HepG2 (cell line): ENCODE results near the gene NCOA3. TPM values are rescaled to one million over a fixed set of nuclear protein-coding genes. Genes with fewer than 3 reads are reported as not detected.

ENCODE experiments used
- ARID5B ChIP-seq: IDR thresholded peaks from 2 replicates; pipeline ENCODE4 v1.4.0; 2020; ENCODE audit warnings: mild to moderate bottlenecking, missing genetic modification reagents
- CREB1 ChIP-seq, 2 experiments: fragments of 450-650 bp in 1 of 2; IDR thresholded peaks; 2 replicates each; pipeline ENCODE4 v1.6.1; 2016 to 2017; ENCODE audit warnings: control low read depth in 1 of 2, mild to moderate bottlenecking in 1 of 2, missing compliant biosample characterization in 1 of 2, missing genetic modification characterization in 1 of 2
- FLYWCH1 ChIP-seq: sonication (generic); formaldehyde crosslinking; IDR thresholded peaks from 2 replicates; pipeline ENCODE4 v1.8.1; 2023; ENCODE audit warnings: mild to moderate bottlenecking, missing genetic modification reagents
- FOXO4 ChIP-seq: sonication (generic); formaldehyde crosslinking; conservative IDR thresholded peaks from 2 replicates; pipeline ENCODE4 v1.8.1; 2023; ENCODE audit warnings: missing genetic modification reagents
- GLI4 ChIP-seq: sonication (generic); formaldehyde crosslinking; IDR thresholded peaks from 2 replicates; pipeline ENCODE4 v1.5.1; 2020; ENCODE audit warnings: missing genetic modification reagents, mild to moderate bottlenecking, moderate library complexity, borderline replicate concordance
- KDM1A ChIP-seq: IDR thresholded peaks from 2 replicates; pipeline ENCODE4 v1.6.1; 2016; ENCODE audit warnings: missing compliant biosample characterization
- NFAT5 ChIP-seq: sonication (generic); formaldehyde crosslinking; IDR thresholded peaks from 2 replicates; pipeline ENCODE4 v1.4.0; 2020; ENCODE audit warnings: missing genetic modification reagents
- NPAS2 ChIP-seq: sonication (generic); formaldehyde crosslinking; IDR thresholded peaks from 2 replicates; pipeline ENCODE4 v1.8.0; 2022; ENCODE audit warnings: mild to moderate bottlenecking, missing genetic modification reagents, borderline replicate concordance
- NR3C1 ChIP-seq: sonication (generic); formaldehyde crosslinking; IDR thresholded peaks from 2 replicates; pipeline ENCODE4 v1.4.0; 2020; ENCODE audit warnings: missing genetic modification reagents
- ZFP36L1 ChIP-seq: sonication (generic); formaldehyde crosslinking; IDR thresholded peaks from 2 replicates; pipeline ENCODE4 v1.8.0; 2022; ENCODE audit warnings: mild to moderate bottlenecking, missing genetic modification reagents, moderate library complexity
- ZNF20 ChIP-seq: sonication (generic); formaldehyde crosslinking; IDR thresholded peaks from 2 replicates; pipeline ENCODE4 v1.4.0; 2020; ENCODE audit warnings: mild to moderate bottlenecking, moderate library complexity, missing genetic modification reagents
- ZNF629 ChIP-seq: sonication (generic); formaldehyde crosslinking; conservative IDR thresholded peaks from 2 replicates; pipeline ENCODE4 v1.5.0; 2020; ENCODE audit warnings: missing genetic modification reagents
- polyA plus RNA-seq, 8 experiments: library from polyadenylated mRNA; depleted of rRNA in 3 of 8; stranded (reverse) in 7 of 8; unstranded in 1 of 8; fragments of >200 nt; fragmentation: Illumina TruSeq in 4 of 8; extraction: Trizol in 4 of 8; gene quantifications; 2 replicates each; pipeline versions ENCODE4 v1.2.1 to v1.2.3, GENCODE V29; 2011 to 2016; ENCODE audit warnings: low read depth in 4 of 8, missing spikeins in 1 of 8, mixed read lengths in 1 of 8; ENCODE audit not compliant: insufficient read depth in 1 of 8
- total RNA-seq, 5 experiments: library from RNA; depleted of rRNA; stranded (reverse); fragments of >200 nt; fragmentation: Illumina TruSeq; extraction: Trizol; gene quantifications; 2 replicates each; pipeline ENCODE4 v1.2.3, GENCODE V29; 2016; ENCODE audit warnings: low read depth in 1 of 5
- TF ChIP-seq, protein P1 (sequence below): sonication (generic); formaldehyde crosslinking; IDR thresholded peaks from 2 replicates; pipeline ENCODE4 v1.4.0; 2020; ENCODE audit warnings: mild to moderate bottlenecking, missing genetic modification reagents
- TF ChIP-seq, protein P2 (sequence below): IDR thresholded peaks from 2 replicates; pipeline ENCODE4 v1.6.1; 2016
- TF ChIP-seq, protein P3 (sequence below): sonication (generic); formaldehyde crosslinking; conservative IDR thresholded peaks from 2 replicates; pipeline ENCODE4 v1.4.0; 2020; ENCODE audit warnings: missing genetic modification reagents

Gene NCOA3
- total and polyA plus RNA-seq, 2 of the 13 experiments (the other 11 are each of a cell fraction or from before 2014, with no cell fraction given) = 35.0 to 56.8 TPM

- TF ChIP-seq ARID5B = peak; percentile 100
- TF ChIP-seq ZFP36L1 (CRISPR knock-in tag) = peak; percentile 95
- no peak for TF ChIP-seq NFAT5
- TF ChIP-seq, protein P1, sequence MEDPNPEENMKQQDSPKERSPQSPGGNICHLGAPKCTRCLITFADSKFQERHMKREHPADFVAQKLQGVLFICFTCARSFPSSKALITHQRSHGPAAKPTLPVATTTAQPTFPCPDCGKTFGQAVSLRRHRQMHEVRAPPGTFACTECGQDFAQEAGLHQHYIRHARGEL = no peak
- no peak for TF ChIP-seq ZNF20 (CRISPR knock-in tag)
- no peak for TF ChIP-seq FOXO4
- peak; percentile 79 for TF ChIP-seq CREB1 (IDR thresholded peaks at IDR 0.05)
- peak; percentile 92 for TF ChIP-seq CREB1 (CRISPR knock-in tag; IDR thresholded peaks at IDR 0.05)
- TF ChIP-seq, protein P2, sequence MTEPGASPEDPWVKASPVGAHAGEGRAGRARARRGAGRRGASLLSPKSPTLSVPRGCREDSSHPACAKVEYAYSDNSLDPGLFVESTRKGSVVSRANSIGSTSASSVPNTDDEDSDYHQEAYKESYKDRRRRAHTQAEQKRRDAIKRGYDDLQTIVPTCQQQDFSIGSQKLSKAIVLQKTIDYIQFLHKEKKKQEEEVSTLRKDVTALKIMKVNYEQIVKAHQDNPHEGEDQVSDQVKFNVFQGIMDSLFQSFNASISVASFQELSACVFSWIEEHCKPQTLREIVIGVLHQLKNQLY (CRISPR knock-in tag) = peak; percentile 95
- TF ChIP-seq FLYWCH1 (CRISPR knock-in tag) = no peak
- TF ChIP-seq ZNF629 = peak; percentile 47; the same call in 1 of the 2 replicates
- no peak for TF ChIP-seq NR3C1 (CRISPR knock-in tag)
- TF ChIP-seq GLI4 (CRISPR knock-in tag) = peak; percentile 17; the same call in 1 of the 2 replicates
- TF ChIP-seq KDM1A = peak; percentile 99
- no peak for TF ChIP-seq NPAS2 (CRISPR knock-in tag)
- TF ChIP-seq, protein P3, sequence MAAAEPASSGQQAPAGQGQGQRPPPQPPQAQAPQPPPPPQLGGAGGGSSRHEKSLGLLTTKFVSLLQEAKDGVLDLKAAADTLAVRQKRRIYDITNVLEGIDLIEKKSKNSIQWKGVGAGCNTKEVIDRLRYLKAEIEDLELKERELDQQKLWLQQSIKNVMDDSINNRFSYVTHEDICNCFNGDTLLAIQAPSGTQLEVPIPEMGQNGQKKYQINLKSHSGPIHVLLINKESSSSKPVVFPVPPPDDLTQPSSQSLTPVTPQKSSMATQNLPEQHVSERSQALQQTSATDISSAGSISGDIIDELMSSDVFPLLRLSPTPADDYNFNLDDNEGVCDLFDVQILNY (CRISPR knock-in tag) = no peak
Observed at GRCh38 chr20:47464380-47465101, 37.1 kb upstream of the NCOA3 start (continued).
